Measurements from ENCODE around the gene CAMTA1. TPM values are rescaled to one million over a fixed set of nuclear protein-coding genes. Genes with fewer than 3 reads are reported as not detected.

Gene CAMTA1
- total and polyA plus RNA-seq, 12 donors, result 123 to 265 (median 142) TPM

- intact Hi-C loops (cut with DNase I), result no loop called here
- H3K4me1 ChIP-seq, result peaks cover 0 to 27% (median 14%) of the 10 kb centered on the region in 9 donors
- ATAC-seq (peak in 7 of 8 donors; percentile 35 to 89 (median 82)), DNase-seq (peak in 1 of 2 donors; percentile 38)
- no peak for TF ChIP-seq CTCF (IDR thresholded peaks at IDR 0.05)
- no peak overlapping the region for H3K4me3 ChIP-seq
- no peaks in the 10 kb centered on the region for H3K9me3 ChIP-seq
- H3K27ac ChIP-seq, result peak overlapping the region in 5 of 10 donors; percentile 6 to 49 (median 18)
- no peaks in the 10 kb centered on the region for H3K36me3 ChIP-seq
- H3K27me3 ChIP-seq, result no peaks in the 10 kb centered on the region
- 47 to 61% methylated on average over 8 of the region's 8 CpGs for WGBS, 2 donors
Measured at GRCh38 chr1:7719468-7720094, 934.3 kb downstream of the CAMTA1 start.

- no peaks in the 10 kb centered on the region for H3K9me3 ChIP-seq
- peaks cover 0 to 40% (median 18%) of the 10 kb centered on the region in 9 donors for H3K4me1 ChIP-seq
- peak in 1 of 8 donors; percentile 24 for ATAC-seq
- H3K27me3 ChIP-seq, result no peaks in the 10 kb centered on the region
- DNase-seq, result no peak
- intact Hi-C loops (cut with DNase I), result no loop called here
- TF ChIP-seq CTCF (IDR thresholded peaks at IDR 0.05), result no peak
- 32 to 42% methylated on average over 5 of the region's 5 CpGs for WGBS, 2 donors
- no peaks in the 10 kb centered on the region for H3K36me3 ChIP-seq
- peak overlapping the region in 6 of 10 donors; percentile 6 to 73 (median 54) for H3K27ac ChIP-seq
- no peak overlapping the region for H3K4me3 ChIP-seq
Measured at GRCh38 chr1:7721940-7722669, 936.9 kb downstream of the CAMTA1 start.

- Histone ChIP-seq H3K27me3 (no peaks in the 10 kb centered on the region), H3K4me3 (no peak overlapping the region), H3K4me1 (peaks cover 0 to 43% (median 18%) of the 10 kb centered on the region in 9 donors), H3K27ac (peak overlapping the region in 4 of 10 donors; percentile 41 to 73 (median 67)), H3K9me3 (no peaks in the 10 kb centered on the region), H3K36me3 (no peaks in the 10 kb centered on the region)
- ATAC-seq (peak in 1 of 8 donors; percentile 51), DNase-seq (no peak)
- WGBS, 2 donors, result 77 to 79% methylated on average over 2 of the region's 2 CpGs
- no peak for TF ChIP-seq CTCF (IDR thresholded peaks at IDR 0.05)
- intact Hi-C loops (cut with DNase I), result no loop called here
Measured at GRCh38 chr1:7722670-7723012, 937.4 kb downstream of the CAMTA1 start.

GRCh38 chr1:7726623-7727022 is 941.4 kb downstream of the CAMTA1 start:
- no peaks in the 10 kb centered on the region for H3K9me3 ChIP-seq
- H3K4me1 ChIP-seq, result peaks cover 0 to 41% (median 17%) of the 10 kb centered on the region in 9 donors
- peak overlapping the region in 7 of 10 donors; percentile 11 to 52 (median 37) for H3K27ac ChIP-seq
- H3K36me3 ChIP-seq, result no peaks in the 10 kb centered on the region
- H3K4me3 ChIP-seq, result no peak overlapping the region
- intact Hi-C loops (cut with DNase I), result no loop called here
- DNase-seq (peak in 1 of 2 donors; percentile 42), ATAC-seq (peak; percentile 11 to 78 (median 62))
- TF ChIP-seq CTCF (IDR thresholded peaks at IDR 0.05), result peak in 1 of 9 donors; percentile 11
- 25 to 45% methylated on average over 7 of the region's 7 CpGs for WGBS, 2 donors
- no peaks in the 10 kb centered on the region for H3K27me3 ChIP-seq
